Suprapubic skin (tissue), 4 donors: ENCODE measurements around the gene RHOT1. TPM values are rescaled to one million over a fixed set of nuclear protein-coding genes. Genes with fewer than 3 reads are reported as not detected.
"Not testable (repeated sequence)": the region's sequence is repeated elsewhere in the genome, so short reads cannot be mapped to it uniquely, and the experiment has no call there.

Experiments
- DNase-seq, 2 donors: peaks; one replicate each; pipeline ENCODE4 v3.0.0-alpha.2; 2019; ENCODE audit warnings: low spot score in 2 of 2
- H3K27ac ChIP-seq: fragments of 200-600 bp; sonication (generic); one replicate; pipeline ENCODE4 v1.5.1; 2019
- H3K27me3 ChIP-seq: fragments of 200-600 bp; sonication (generic); one replicate; pipeline ENCODE4 v1.5.1; 2019
- H3K36me3 ChIP-seq: fragments of 200-600 bp; sonication (generic); one replicate; pipeline ENCODE4 v1.5.1; 2019
- H3K4me1 ChIP-seq: fragments of 200-600 bp; sonication (generic); one replicate; pipeline ENCODE4 v1.5.1; 2019
- H3K4me3 ChIP-seq: fragments of 200-600 bp; sonication (generic); one replicate; pipeline ENCODE4 v1.5.1; 2019; ENCODE audit warnings: mild to moderate bottlenecking
- H3K9me3 ChIP-seq: fragments of 200-600 bp; sonication (generic); one replicate; pipeline ENCODE4 v1.5.1; 2019
- EP300 ChIP-seq: sonication (generic); formaldehyde crosslinking; IDR thresholded peaks from one replicate; pipeline ENCODE4 v1.6.1; 2017; ENCODE audit warnings: antibody characterized with exemption
- POLR2A ChIP-seq, 2 donors: fragments of 450-650 bp; IDR thresholded peaks; one replicate each; pipeline ENCODE4 v1.6.1; 2017; ENCODE audit warnings: antibody characterized with exemption in 2 of 2, mild to moderate bottlenecking in 2 of 2, moderate library complexity in 2 of 2
- POLR2AphosphoS5 ChIP-seq, 3 donors: sonication (generic); formaldehyde crosslinking; IDR thresholded peaks; one replicate each; pipeline ENCODE4 v1.6.1; 2017; ENCODE audit warnings: antibody characterized with exemption in 3 of 3
- WGBS: methylation state at CpG from one replicate; pipeline ENCODE4 v1.1.5; 2018; 5-methylcytosine and 5-hydroxymethylcytosine counted together
- total RNA-seq, 4 donors: library from RNA; depleted of rRNA; stranded (reverse); fragments of >200 nt; gene quantifications; one replicate each; pipeline ENCODE4 v1.1.0, GENCODE V29; 2016
- TF ChIP-seq, protein P1 (sequence below), 2 donors: fragments of 200-600 bp in 1 of 2; fragments of 450-650 bp in 1 of 2; sonication (generic) in 1 of 2; IDR thresholded peaks; one replicate each; pipeline ENCODE4 v1.5.1; 2016 to 2019; ENCODE audit warnings: antibody characterized with exemption in 2 of 2, mild to moderate bottlenecking in 1 of 2, moderate library complexity in 1 of 2

The RHOT1 gene
- total RNA-seq, 4 donors from 2014 or later = 50.0 to 102 (median 61.4) TPM

DNA sequence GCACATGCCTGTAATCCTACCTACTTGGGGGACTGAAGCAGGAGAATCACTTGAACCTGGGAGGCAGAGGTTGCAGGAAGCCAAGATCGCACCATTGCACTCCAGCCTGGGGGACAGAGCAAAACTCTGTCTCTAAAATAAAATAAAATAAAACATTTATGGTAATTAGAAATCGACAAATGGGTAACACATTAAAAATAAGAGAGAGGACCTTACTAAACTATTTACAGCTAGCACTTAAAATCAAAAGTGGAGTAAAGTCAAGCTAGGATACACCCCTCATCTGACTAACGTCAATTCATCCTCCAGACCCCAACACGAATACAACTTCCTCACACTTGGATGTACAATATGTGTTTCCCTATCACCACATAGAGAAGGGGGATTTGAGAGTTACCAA is 27.8 kb upstream of the RHOT1 start:
- WGBS = 72% methylated on average over 4 of the region's 4 CpGs
- Histone ChIP-seq H3K27ac (no peak overlapping the region), H3K4me3 (no peak overlapping the region), H3K9me3 (no peaks in the 10 kb centered on the region), H3K27me3 (peaks cover 3% of the 10 kb centered on the region), H3K4me1 (peaks cover 25% of the 10 kb centered on the region), H3K36me3 (no peaks in the 10 kb centered on the region)
- TF ChIP-seq, protein P1, sequence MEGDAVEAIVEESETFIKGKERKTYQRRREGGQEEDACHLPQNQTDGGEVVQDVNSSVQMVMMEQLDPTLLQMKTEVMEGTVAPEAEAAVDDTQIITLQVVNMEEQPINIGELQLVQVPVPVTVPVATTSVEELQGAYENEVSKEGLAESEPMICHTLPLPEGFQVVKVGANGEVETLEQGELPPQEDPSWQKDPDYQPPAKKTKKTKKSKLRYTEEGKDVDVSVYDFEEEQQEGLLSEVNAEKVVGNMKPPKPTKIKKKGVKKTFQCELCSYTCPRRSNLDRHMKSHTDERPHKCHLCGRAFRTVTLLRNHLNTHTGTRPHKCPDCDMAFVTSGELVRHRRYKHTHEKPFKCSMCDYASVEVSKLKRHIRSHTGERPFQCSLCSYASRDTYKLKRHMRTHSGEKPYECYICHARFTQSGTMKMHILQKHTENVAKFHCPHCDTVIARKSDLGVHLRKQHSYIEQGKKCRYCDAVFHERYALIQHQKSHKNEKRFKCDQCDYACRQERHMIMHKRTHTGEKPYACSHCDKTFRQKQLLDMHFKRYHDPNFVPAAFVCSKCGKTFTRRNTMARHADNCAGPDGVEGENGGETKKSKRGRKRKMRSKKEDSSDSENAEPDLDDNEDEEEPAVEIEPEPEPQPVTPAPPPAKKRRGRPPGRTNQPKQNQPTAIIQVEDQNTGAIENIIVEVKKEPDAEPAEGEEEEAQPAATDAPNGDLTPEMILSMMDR (IDR thresholded peaks at IDR 0.05) = no peak
- TF ChIP-seq EP300 (no peak), POLR2AphosphoS5 (IDR thresholded peaks at IDR 0.05) (no peak), POLR2A (IDR thresholded peaks at IDR 0.05) (no peak)
- DNase-seq = no peak

DNA sequence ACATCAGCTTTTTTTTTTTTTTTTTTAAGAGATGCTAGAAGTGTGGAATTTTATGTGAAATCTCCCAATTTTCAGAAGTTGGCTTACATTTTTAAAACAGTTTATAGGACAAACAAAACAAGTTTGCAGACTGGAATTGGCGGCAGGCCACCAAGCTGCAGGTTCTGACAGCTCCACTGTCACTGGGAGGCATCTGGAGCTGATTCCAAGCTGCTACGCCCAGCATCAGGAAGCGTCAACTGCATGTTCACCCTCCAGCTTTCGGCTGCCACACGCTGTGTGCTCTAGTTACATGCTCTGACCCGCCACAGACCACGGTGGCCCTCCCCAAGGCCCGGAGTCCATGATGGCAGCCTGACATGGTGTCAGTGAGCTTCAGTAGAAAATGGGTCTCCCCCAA is 26.8 kb upstream of the RHOT1 start:
- H3K4me1 ChIP-seq = peaks cover 35% of the 10 kb centered on the region
- not testable (repeated sequence) for H3K27me3 ChIP-seq, H3K4me3 ChIP-seq, H3K9me3 ChIP-seq, H3K36me3 ChIP-seq, H3K27ac ChIP-seq
- DNase-seq = peak in 1 of 2 donors; percentile 75
- 20% methylated on average over 8 of the region's 8 CpGs for WGBS

DNA sequence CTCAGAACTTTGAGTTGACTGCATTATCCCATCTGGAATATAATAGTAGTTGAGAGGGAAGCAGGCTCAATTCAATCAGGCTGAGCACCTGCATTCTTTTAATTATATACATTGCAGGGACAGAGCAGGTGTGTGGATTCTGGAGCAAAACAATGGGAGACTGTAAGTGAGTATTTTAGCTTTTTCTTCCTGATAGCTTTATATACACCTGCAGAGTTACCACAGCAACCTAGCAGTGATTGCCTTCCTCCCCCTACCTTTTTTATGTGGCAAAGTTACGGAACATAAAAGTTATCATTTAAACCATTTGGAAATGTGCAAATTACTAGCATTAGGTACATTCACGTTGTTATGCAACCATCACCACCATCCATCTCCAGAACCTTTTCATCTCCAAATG is 25.4 kb upstream of the RHOT1 start:
- TF ChIP-seq, protein P1 (IDR thresholded peaks at IDR 0.05) = no peak
- TF ChIP-seq POLR2A (IDR thresholded peaks at IDR 0.05) = no peak
- TF ChIP-seq EP300 = no peak
- TF ChIP-seq POLR2AphosphoS5 (IDR thresholded peaks at IDR 0.05) = no peak
- 59% methylated on average over 2 of the region's 2 CpGs for WGBS
- H3K36me3 ChIP-seq = no peaks in the 10 kb centered on the region

DNA sequence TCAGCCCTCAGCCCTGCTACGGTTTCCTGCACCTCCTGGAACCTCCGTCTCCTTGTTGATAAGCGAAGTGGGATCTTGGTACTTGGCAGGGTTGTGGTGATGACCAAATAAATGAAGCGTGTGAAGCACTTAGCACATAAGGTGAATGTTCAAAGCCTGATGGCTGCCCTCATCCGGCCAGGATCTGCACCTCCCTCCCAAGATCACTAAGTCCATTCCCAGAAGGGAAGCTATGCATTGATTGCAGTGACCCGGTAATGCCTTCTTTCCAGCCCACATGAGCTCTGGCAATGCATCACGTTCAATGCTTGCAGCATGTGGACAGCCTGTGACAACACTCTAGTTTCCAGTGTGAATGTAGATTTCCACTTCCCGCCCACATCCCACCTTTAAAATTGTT is 24.9 kb upstream of the RHOT1 start:
- 63% methylated on average over 8 of the region's 8 CpGs for WGBS

More for the DNA sequence above, 25.4 kb upstream of the RHOT1 start:
- H3K4me3 ChIP-seq = no peak overlapping the region
- H3K27me3 ChIP-seq = peaks cover 3% of the 10 kb centered on the region
- DNase-seq = no peak
- H3K4me1 ChIP-seq = peaks cover 33% of the 10 kb centered on the region
- no peaks in the 10 kb centered on the region for H3K9me3 ChIP-seq
- H3K27ac ChIP-seq = no peak overlapping the region

DNA sequence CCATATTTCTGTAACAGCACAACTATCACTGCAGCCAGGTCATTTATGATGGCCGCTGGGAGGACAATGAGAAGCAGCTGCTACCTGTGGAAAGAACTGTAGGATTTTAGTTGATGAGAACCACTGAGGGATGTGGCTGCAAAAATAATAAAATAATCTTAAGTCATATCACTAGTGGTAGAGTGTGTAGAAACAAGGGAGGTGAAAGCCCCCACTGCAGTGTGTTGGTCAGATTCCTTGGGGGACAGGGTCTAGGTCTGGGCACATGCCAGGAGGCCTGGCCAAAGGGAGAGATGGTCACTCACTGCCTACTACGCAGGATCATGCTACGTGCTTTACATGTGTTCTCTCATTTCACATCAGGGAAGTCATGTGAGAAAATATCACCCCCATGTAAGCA is 24.2 kb upstream of the RHOT1 start:
- 85% methylated on average over 3 of the region's 3 CpGs for WGBS
- DNase-seq, H3K4me3 ChIP-seq, H3K36me3 ChIP-seq, H3K27me3 ChIP-seq, H3K27ac ChIP-seq, H3K9me3 ChIP-seq: not testable (repeated sequence)
- peaks cover 31% of the 10 kb centered on the region for H3K4me1 ChIP-seq

More for the DNA sequence above, 24.9 kb upstream of the RHOT1 start:
- DNase-seq = no peak
- no peak for TF ChIP-seq EP300
- TF ChIP-seq, protein P1 (IDR thresholded peaks at IDR 0.05) = no peak
- no peak for TF ChIP-seq POLR2A (IDR thresholded peaks at IDR 0.05)
- TF ChIP-seq POLR2AphosphoS5 (IDR thresholded peaks at IDR 0.05) = no peak
- Histone ChIP-seq H3K36me3 (no peaks in the 10 kb centered on the region), H3K4me1 (peaks cover 31% of the 10 kb centered on the region), H3K4me3 (no peak overlapping the region), H3K9me3 (no peaks in the 10 kb centered on the region), H3K27ac (no peak overlapping the region), H3K27me3 (peaks cover 3% of the 10 kb centered on the region)

DNA sequence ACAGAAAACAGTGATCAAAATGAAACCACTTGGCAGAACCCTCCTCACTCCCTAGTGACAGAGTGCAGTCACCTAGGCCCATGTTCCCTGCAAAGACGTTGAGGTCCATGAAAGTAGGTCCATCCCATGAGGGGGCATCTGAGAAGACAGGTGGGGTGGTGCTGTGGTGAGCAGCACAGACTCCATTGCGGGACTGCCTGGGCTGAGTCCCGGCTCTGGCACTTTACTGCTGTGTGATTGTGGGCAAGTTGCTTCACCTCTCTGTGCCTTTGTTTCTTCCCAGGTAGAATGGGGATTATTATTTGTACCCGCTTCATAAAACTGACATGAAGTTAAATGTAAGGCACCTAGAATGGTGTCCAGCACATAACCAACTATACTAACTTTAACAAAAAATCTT is 23.5 kb upstream of the RHOT1 start:
- Histone ChIP-seq H3K4me3 (no peak overlapping the region), H3K27me3 (peaks cover 3% of the 10 kb centered on the region), H3K9me3 (no peaks in the 10 kb centered on the region), H3K27ac (no peak overlapping the region), H3K36me3 (no peaks in the 10 kb centered on the region), H3K4me1 (peaks cover 31% of the 10 kb centered on the region)
- no peak for DNase-seq
- no peak for TF ChIP-seq EP300
- TF ChIP-seq, protein P1 (IDR thresholded peaks at IDR 0.05) = no peak
- no peak for TF ChIP-seq POLR2AphosphoS5 (IDR thresholded peaks at IDR 0.05)
- TF ChIP-seq POLR2A (IDR thresholded peaks at IDR 0.05) = no peak
- WGBS = 83% methylated on average over 4 of the region's 4 CpGs
